Psoas muscle (tissue), 8 donors: ENCODE results near the gene FLT3. TPM values are rescaled to one million over a fixed set of nuclear protein-coding genes. Genes with fewer than 3 reads are reported as not detected.

Source experiments
- ATAC-seq, 4 donors: fragments of 200-7000 bp; cut with Tn5 transposase; one replicate each; pipeline ENCODE4 v1.9.1; 2020; ENCODE audit warnings: moderate library complexity in 3 of 4, mild to moderate bottlenecking in 2 of 4
- DNase-seq, 2 donors: peaks; one replicate each; pipeline ENCODE4 v3.0.0-alpha.2; 2020
- H3K27ac ChIP-seq: fragments of 200-600 bp; one replicate; pipeline ENCODE4 v1.8.0; 2022
- H3K27me3 ChIP-seq, 3 donors: fragments of 200-600 bp in 1 of 3; one replicate each; pipeline versions ENCODE4 v1.6.1 to v1.8.0; 2013 to 2022; ENCODE audit warnings: low read length in 2 of 3, mild to moderate bottlenecking in 2 of 3, moderate library complexity in 1 of 3; ENCODE audit not compliant: insufficient read depth in 3 of 3
- H3K36me3 ChIP-seq, 2 donors: fragments of 200-600 bp in 1 of 2; one replicate each; pipeline versions ENCODE4 v1.6.1 to v1.8.0; 2013 to 2022; ENCODE audit warnings: low read depth in 1 of 2, mild to moderate bottlenecking in 1 of 2, moderate library complexity in 1 of 2; ENCODE audit not compliant: insufficient read depth in 1 of 2
- H3K4me1 ChIP-seq: fragments of 200-600 bp; one replicate; pipeline ENCODE4 v1.8.0; 2022
- H3K4me3 ChIP-seq: fragments of 200-600 bp; one replicate; pipeline ENCODE4 v1.8.0; 2022; ENCODE audit warnings: mild to moderate bottlenecking
- H3K9me3 ChIP-seq: fragments of 200-600 bp; one replicate; pipeline ENCODE4 v1.8.0; 2022
- CTCF ChIP-seq: fragments of 200-600 bp; IDR thresholded peaks from one replicate; pipeline ENCODE4 v1.8.0; 2022; ENCODE audit warnings: antibody characterized with exemption
- WGBS, 3 donors: extraction: QIAGEN DNeasy Blood & Tissue Kit; methylation state at CpG; one replicate each; pipeline versions ENCODE4 v1.1.6 to v1.1.7; 2013; 5-methylcytosine and 5-hydroxymethylcytosine counted together
- intact Hi-C, 2 donors: fragments of 100-400 bp; cut with DNase I; formaldehyde crosslinking; loops; one replicate each; pipeline versions ENCODE4 v1.11.0 to v1.14.2; 2022
- polyA plus RNA-seq, 3 donors: library from polyadenylated mRNA; stranded (reverse); fragments of 200-250 nt; gene quantifications; one replicate each; pipeline ENCODE4 v1.2.3, GENCODE V29; 2013
- total RNA-seq, 4 donors: library from RNA; stranded (reverse); fragmentation: NEBNext Ultra II Directional in 2 of 4; extraction: Animal tissue kit (Norgen Biotek cat#: 25700) in 2 of 4; gene quantifications; one replicate each; pipeline versions ENCODE4 v1.2.1 to v1.2.4, GENCODE V29; 2021 to 2023
- donor health status: healthy with polysubstance abuse.
- donor health status: DM: no; HTN: no; CAD: no; lungs with moderate emphysema.
- donor health status: Bipolar disorder and iron deficiency.
- donor health status: healthy.
- donor health status: DM: yes; HTN: yes; CAD: no.
- donor health status: DM: no; HTN: no; CAD: no.
- donor health status: DM: no; HTN: no; CAD: no.
- donor health status: DM: yes; HTN: yes; CAD: no.

Gene FLT3
- total and polyA plus RNA-seq, 7 donors = 0.04 to 0.19 (median 0.06) TPM; not detected in 2

GRCh38 chr13:28099396-28100149 is 803 bp downstream of the FLT3 start:
- Histone ChIP-seq H3K4me3 (peak overlapping the region; percentile 58), H3K27ac (no peak overlapping the region), H3K36me3 (no peaks in the 10 kb centered on the region), H3K4me1 (no peaks in the 10 kb centered on the region), H3K9me3 (no peaks in the 10 kb centered on the region), H3K27me3 (peaks cover 4 to 69% (median 8%) of the 10 kb centered on the region in 3 donors)
- 23 to 29% (median 26%) methylated on average over 35 of the region's 35 CpGs for WGBS, 3 donors
- no peak for ATAC-seq
- no peak for DNase-seq
- intact Hi-C loops = no loop called here
- no peak for TF ChIP-seq CTCF

GRCh38 chr13:28097503-28097902 is 2.9 kb downstream of the FLT3 start:
- Histone ChIP-seq H3K4me3 (no peak overlapping the region), H3K27ac (no peak overlapping the region), H3K27me3 (peaks cover 0 to 58% (median 7%) of the 10 kb centered on the region in 3 donors), H3K4me1 (no peaks in the 10 kb centered on the region), H3K9me3 (no peaks in the 10 kb centered on the region), H3K36me3 (no peaks in the 10 kb centered on the region)
- intact Hi-C loops = no loop called here
- ATAC-seq (no peak), DNase-seq (no peak)
- TF ChIP-seq CTCF = no peak
- 55 to 65% (median 56%) methylated on average over 3 of the region's 3 CpGs for WGBS, 3 donors

- WGBS, 3 donors = 74 to 79% (median 75%) methylated on average over 4 of the region's 4 CpGs
- peaks cover 0 to 27% (median 0%) of the 10 kb centered on the region in 3 donors for H3K27me3 ChIP-seq
- intact Hi-C loops = no loop called here
- no peaks in the 10 kb centered on the region for H3K9me3 ChIP-seq
- TF ChIP-seq CTCF = no peak
- ATAC-seq (no peak), DNase-seq (no peak)
- H3K4me3 ChIP-seq = no peak overlapping the region
- no peaks in the 10 kb centered on the region for H3K36me3 ChIP-seq
- H3K27ac ChIP-seq = no peak overlapping the region
- no peaks in the 10 kb centered on the region for H3K4me1 ChIP-seq
These were observed 6.1 kb downstream of the FLT3 start for GRCh38 chr13:28094306-28094705.

- ATAC-seq (no peak), DNase-seq (no peak)
- Histone ChIP-seq H3K27ac (no peak overlapping the region), H3K4me1 (no peaks in the 10 kb centered on the region), H3K4me3 (no peak overlapping the region), H3K9me3 (no peaks in the 10 kb centered on the region), H3K27me3 (peaks cover 0 to 25% (median 0%) of the 10 kb centered on the region in 3 donors), H3K36me3 (no peaks in the 10 kb centered on the region)
- intact Hi-C loops = no loop called here
- WGBS, 3 donors = 50 to 55% (median 52%) methylated on average over 5 of the region's 5 CpGs
- TF ChIP-seq CTCF = no peak
These were observed 6.5 kb downstream of the FLT3 start for GRCh38 chr13:28093881-28094280.

GRCh38 chr13:28092431-28092830 is 7.9 kb downstream of the FLT3 start:
- H3K4me1 ChIP-seq = no peaks in the 10 kb centered on the region
- no peak for TF ChIP-seq CTCF
- intact Hi-C loops = no loop called here
- no peaks in the 10 kb centered on the region for H3K9me3 ChIP-seq
- H3K27me3 ChIP-seq = peaks cover 0 to 16% (median 0%) of the 10 kb centered on the region in 3 donors
- H3K27ac ChIP-seq = no peak overlapping the region
- ATAC-seq = no peak
- no peaks in the 10 kb centered on the region for H3K36me3 ChIP-seq
- no peak for DNase-seq
- no peak overlapping the region for H3K4me3 ChIP-seq
- WGBS, 3 donors = 66 to 76% (median 68%) methylated on average over 2 of the region's 2 CpGs
